KMS-11 (cell line): ENCODE measurements around the gene ENO3.

Experiments
- H2AFZ ChIP-seq: fragments of 200-600 bp; sonication (generic); 2 replicates; pipeline ENCODE4 v1.6.1; 2016; ENCODE audit warnings: antibody characterized with exemption, mixed run types, low read depth
- H3K27ac ChIP-seq: fragments of 200-600 bp; sonication (generic); 2 replicates; pipeline ENCODE4 v1.6.1; 2016; ENCODE audit warnings: mild to moderate bottlenecking, mixed run types
- H3K27me3 ChIP-seq: fragments of 200-600 bp; sonication (generic); 2 replicates; pipeline ENCODE4 v1.6.1; 2017; ENCODE audit warnings: mild to moderate bottlenecking, low read depth, mixed run types, moderate library complexity; ENCODE audit not compliant: insufficient read depth
- H3K36me3 ChIP-seq: fragments of 200-600 bp; sonication (generic); 2 replicates; pipeline ENCODE4 v1.6.1; 2017; ENCODE audit warnings: mild to moderate bottlenecking, mixed run types; ENCODE audit not compliant: insufficient read depth
- H3K4me1 ChIP-seq: fragments of 200-600 bp; sonication (generic); 2 replicates; pipeline ENCODE4 v1.6.1; 2016; ENCODE audit warnings: mild to moderate bottlenecking, low read depth, mixed run types; ENCODE audit not compliant: poor library complexity, severe bottlenecking
- H3K4me2 ChIP-seq: fragments of 200-600 bp; sonication (generic); 2 replicates; pipeline ENCODE4 v1.7.0; 2016; ENCODE audit warnings: mild to moderate bottlenecking, mixed run types
- H3K4me3 ChIP-seq: fragments of 200-600 bp; sonication (generic); IDR thresholded peaks from 2 replicates; pipeline ENCODE4 v1.6.1; 2017; ENCODE audit warnings: low read depth, low read length, mixed read lengths; ENCODE audit not compliant: insufficient read depth
- H3K79me2 ChIP-seq: fragments of 200-600 bp; sonication (generic); 2 replicates; pipeline ENCODE4 v1.6.1; 2016; ENCODE audit warnings: low read depth, mixed run types; ENCODE audit not compliant: insufficient read depth
- H3K9ac ChIP-seq: fragments of 200-600 bp; sonication (generic); 2 replicates; pipeline ENCODE4 v1.6.1; 2016; ENCODE audit warnings: mild to moderate bottlenecking, mixed run types
- H4K20me1 ChIP-seq: fragments of 200-600 bp; sonication (generic); 2 replicates; pipeline ENCODE4 v1.6.1; 2016; ENCODE audit warnings: mild to moderate bottlenecking, mixed run types; ENCODE audit not compliant: insufficient read depth
- CTCF ChIP-seq: fragments of 200-600 bp; sonication (generic); conservative IDR thresholded peaks from 2 replicates; pipeline ENCODE4 v1.6.1; 2017; ENCODE audit warnings: low read depth, mild to moderate bottlenecking, antibody characterized with exemption, low read length, moderate library complexity, mixed read lengths

The ENO3 gene

GRCh38 chr17:4980644-4981216 is 29.8 kb downstream of the ENO3 start:
- no peaks in the 10 kb centered on the region for H3K36me3 ChIP-seq
- H3K27me3 ChIP-seq = no peaks in the 10 kb centered on the region

GRCh38 chr17:4982305-4982704 is 31.4 kb downstream of the ENO3 start:
- no peak for TF ChIP-seq CTCF
- no peak overlapping the region for H2AFZ ChIP-seq
- H3K79me2 ChIP-seq = no peaks in the 10 kb centered on the region
- H3K27ac ChIP-seq = no peak overlapping the region
- H3K36me3 ChIP-seq = no peaks in the 10 kb centered on the region
- no peaks in the 10 kb centered on the region for H3K4me1 ChIP-seq
- H3K9ac ChIP-seq = no peak overlapping the region
- no peak overlapping the region for H3K4me3 ChIP-seq
- H3K27me3 ChIP-seq = no peaks in the 10 kb centered on the region
- no peaks in the 10 kb centered on the region for H4K20me1 ChIP-seq
- H3K4me2 ChIP-seq = no peak overlapping the region

More at GRCh38 chr17:4980644-4981216, 29.8 kb downstream of the ENO3 start:
- no peak overlapping the region for H3K27ac ChIP-seq
- H3K4me3 ChIP-seq = no peak overlapping the region
- H3K79me2 ChIP-seq = no peaks in the 10 kb centered on the region
- no peak overlapping the region for H2AFZ ChIP-seq
- TF ChIP-seq CTCF = peak; percentile 70
- H3K4me1 ChIP-seq = no peaks in the 10 kb centered on the region
- H3K4me2 ChIP-seq = no peak overlapping the region
- no peaks in the 10 kb centered on the region for H4K20me1 ChIP-seq
- H3K9ac ChIP-seq = no peak overlapping the region

- no peak for TF ChIP-seq CTCF
- Histone ChIP-seq H3K27ac (no peak overlapping the region), H3K36me3 (no peaks in the 10 kb centered on the region)
Measured at GRCh38 chr17:4986403-4986802, 35.5 kb downstream of the ENO3 start.

GRCh38 chr17:4986951-4987766 is 36.2 kb downstream of the ENO3 start, which contains the start of gene CAMTA2:
TSS of gene CAMTA2 (minus strand) at chr17:4987675. CDS start at chr17:4986222, 1,453 bp downstream.
- no peaks in the 10 kb centered on the region for H3K27me3 ChIP-seq
- peak within 1 kb of the TSS; percentile 44 for H2AFZ ChIP-seq
- H3K79me2 ChIP-seq = no peaks in the 10 kb centered on the region
- no peaks in the 10 kb centered on the region for H4K20me1 ChIP-seq
- no peak within 1 kb of the TSS for H3K27ac ChIP-seq
- peak within 1 kb of the TSS; percentile 39; the same call in 1 of the 2 replicates for H3K4me2 ChIP-seq
- TF ChIP-seq CTCF = 0 out of 2 replicates have a peak, but pooled peaks have one; percentile 14
- peak within 1 kb of the TSS; percentile 50; the same call in 1 of the 2 replicates for H3K9ac ChIP-seq
- H3K4me3 ChIP-seq = no peak within 1 kb of the TSS
- no peaks in the 10 kb centered on the region for H3K4me1 ChIP-seq
- no peaks in the 10 kb centered on the region for H3K36me3 ChIP-seq

More at GRCh38 chr17:4986403-4986802, 35.5 kb downstream of the ENO3 start:
- Histone ChIP-seq H3K4me1 (no peaks in the 10 kb centered on the region), H3K4me2 (peak overlapping the region; percentile 25; the same call in 1 of the 2 replicates), H3K9ac (no peak overlapping the region), H3K79me2 (no peaks in the 10 kb centered on the region), H3K27me3 (no peaks in the 10 kb centered on the region), H3K4me3 (no peak overlapping the region), H4K20me1 (no peaks in the 10 kb centered on the region), H2AFZ (no peak overlapping the region)
